Heart left ventricle (tissue), 16 donors: ENCODE results near the gene ANXA5. TPM values are rescaled to one million over a fixed set of nuclear protein-coding genes. Genes with fewer than 3 reads are reported as not detected.
A peak's percentile ranks its signal among the peaks of the same experiment; 100 is the strongest.

Source experiments
- ATAC-seq, 4 donors: fragments of 200-7000 bp; cut with Tn5 transposase; one replicate each; pipeline ENCODE4 v1.9.1; 2020 to 2022; ENCODE audit warnings: moderate library complexity in 4 of 4, mild to moderate bottlenecking in 3 of 4, moderate number of reproducible peaks in 1 of 4
- DNase-seq, 5 donors: peaks; one replicate each; pipeline ENCODE4 v3.0.0-alpha.2; 2020
- H3K27ac ChIP-seq, 12 donors: fragments of 200-600 bp; sonication (generic) in 4 of 12; one replicate each; pipeline versions ENCODE4 v1.5.0 to v1.8.0; 2016 to 2022; ENCODE audit warnings: mild to moderate bottlenecking in 2 of 12
- H3K27me3 ChIP-seq, 9 donors: fragments of 200-600 bp; sonication (generic) in 2 of 9; one replicate each; pipeline versions ENCODE4 v1.5.1 to v1.8.0; 2016 to 2022; ENCODE audit warnings: mild to moderate bottlenecking in 3 of 9
- H3K36me3 ChIP-seq, 9 donors: fragments of 200-600 bp; sonication (generic) in 2 of 9; one replicate each; pipeline versions ENCODE4 v1.5.0 to v1.8.0; 2018 to 2022; ENCODE audit warnings: mild to moderate bottlenecking in 2 of 9
- H3K4me1 ChIP-seq, 12 donors: fragments of 200-600 bp; sonication (generic) in 4 of 12; one replicate each; pipeline versions ENCODE4 v1.5.0 to v1.8.0; 2016 to 2022; ENCODE audit warnings: mild to moderate bottlenecking in 3 of 12
- H3K4me3 ChIP-seq, 12 donors: fragments of 200-600 bp; sonication (generic) in 4 of 12; one replicate each; pipeline versions ENCODE4 v1.5.0 to v1.8.0; 2017 to 2022; ENCODE audit warnings: mild to moderate bottlenecking in 9 of 12, moderate library complexity in 4 of 12
- H3K9me3 ChIP-seq, 12 donors: fragments of 200-600 bp; sonication (generic) in 4 of 12; one replicate each; pipeline versions ENCODE4 v1.5.0 to v1.8.0; 2016 to 2022; ENCODE audit warnings: mild to moderate bottlenecking in 1 of 12
- POLR2A ChIP-seq, 2 donors: fragments of 450-650 bp; IDR thresholded peaks; one replicate each; pipeline ENCODE4 v1.6.1; 2017; ENCODE audit warnings: antibody characterized with exemption in 2 of 2, mild to moderate bottlenecking in 2 of 2, moderate library complexity in 2 of 2
- WGBS, 4 donors: extraction: QIAGEN DNeasy Blood & Tissue Kit in 2 of 4; methylation state at CpG; one replicate each; pipeline versions ENCODE4 v1.1.5 to v1.1.7; 2013 to 2018; 5-methylcytosine and 5-hydroxymethylcytosine counted together
- intact Hi-C, 10 donors: fragments of 100-400 bp; cut with DNase I; formaldehyde crosslinking; loops; one replicate each; pipeline versions ENCODE4 v1.11.1 to v1.14.2; 2022
- polyA plus RNA-seq, 2 donors: library from polyadenylated mRNA; stranded (reverse); fragments of 200-250 nt; gene quantifications; one replicate each; pipeline ENCODE4 v1.2.3, GENCODE V29; 2013
- total RNA-seq, 9 donors: library from RNA; depleted of rRNA in 2 of 9; stranded (reverse); fragments of >200 nt in 2 of 9; fragmentation: NEBNext Ultra II Directional in 3 of 9; extraction: Animal tissue kit (Norgen Biotek cat#: 25700) in 3 of 9; gene quantifications; one replicate each; pipeline versions ENCODE4 v1.1.0 to v1.2.4, GENCODE V29; 2016 to 2023
- TF ChIP-seq, protein P1 (sequence below), 12 donors: fragments of 200-600 bp; sonication (generic) in 4 of 12; IDR thresholded peaks; one replicate each; pipeline versions ENCODE4 v1.5.0 to v1.8.0; 2018 to 2022; ENCODE audit warnings: antibody characterized with exemption in 12 of 12, mild to moderate bottlenecking in 5 of 12
- donor health status: ischemic (EF 13 %, LVEDD 7.1; RV severe dilation, severe dysfunction).
- donor health status: healthy with polysubstance abuse.
- donor health status: DM: no; HTN: yes; CAD: no.
- donor health status: DM: no; HTN: no; CAD: no.
- donor health status: ischemic (EF 25% LVEDD 6.9; RV normal size, moderate dysfunction).
- donor health status: ischemic (EF 25% LVEDD 5.7; RV mildly dilated, moderate dysfunction).
- donor health status: healthy.
- donor health status: DM: yes; HTN: yes; CAD: no.
- donor health status: ischemic (EF 35%, LVEDD 5.7; RV mildly dilated, moderate dysfunction).
- donor health status: nonischemic (EF 11% LVEDD 7.7; RV severe dilation, severe dysfunction).
- donor health status: DM: yes; HTN: yes; CAD: no.
- donor health status: PGD.
- donor health status: ischemic (EF 29% LVEDD 5.4; RV normal size, mild dysfunction).
- donor health status: nonischemic (EF 23%, LVEDD 6.1; RV moderate dilation, normal function).

ANXA5 gene
- total and polyA plus RNA-seq, 11 donors = 104 to 283 (median 168) TPM

GRCh38 chr4:121721700-121722099 is 24.9 kb upstream of the ANXA5 start:
- intact Hi-C loops = loop anchor here in 5 of 10 donors (10.0 kb wide), 4 partner anchors 237 to 527 kb away; no protein-coding TSS in a partner anchor
- H3K4me1 ChIP-seq = peaks cover 0 to 3% (median 0%) of the 10 kb centered on the region in 12 donors
- ATAC-seq = no peak

DNA sequence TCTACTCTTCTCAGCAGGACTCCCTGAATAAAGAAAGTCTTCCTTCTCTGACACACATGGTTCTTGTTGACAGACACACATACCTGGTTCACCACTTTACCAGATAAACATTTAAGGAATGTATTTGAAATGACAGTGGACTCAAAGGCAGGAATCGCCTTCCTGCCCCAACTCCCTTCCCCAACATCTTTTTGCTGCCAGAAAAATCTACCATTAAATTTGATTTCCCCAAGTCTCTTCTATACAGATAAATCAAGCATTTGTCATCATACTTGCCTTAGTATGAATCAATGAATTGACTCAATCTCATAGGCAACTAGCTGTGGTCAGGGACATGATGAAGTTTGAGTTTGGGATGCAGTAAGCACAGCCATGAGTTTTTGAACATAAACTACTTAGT is 23.3 kb upstream of the ANXA5 start:
- intact Hi-C loops = loop anchor here in 5 of 10 donors (10.0 kb wide), 4 partner anchors 235 to 525 kb away; no protein-coding TSS in a partner anchor
- no peaks in the 10 kb centered on the region for H3K36me3 ChIP-seq
- no peak overlapping the region for H3K27ac ChIP-seq
- H3K4me3 ChIP-seq = no peak overlapping the region
- WGBS, 4 donors = 55 to 79% (median 67%) methylated on average over 1 of the region's 1 CpG
- DNase-seq = no peak
- no peak for TF ChIP-seq POLR2A (IDR thresholded peaks at IDR 0.05)
- TF ChIP-seq, protein P1, sequence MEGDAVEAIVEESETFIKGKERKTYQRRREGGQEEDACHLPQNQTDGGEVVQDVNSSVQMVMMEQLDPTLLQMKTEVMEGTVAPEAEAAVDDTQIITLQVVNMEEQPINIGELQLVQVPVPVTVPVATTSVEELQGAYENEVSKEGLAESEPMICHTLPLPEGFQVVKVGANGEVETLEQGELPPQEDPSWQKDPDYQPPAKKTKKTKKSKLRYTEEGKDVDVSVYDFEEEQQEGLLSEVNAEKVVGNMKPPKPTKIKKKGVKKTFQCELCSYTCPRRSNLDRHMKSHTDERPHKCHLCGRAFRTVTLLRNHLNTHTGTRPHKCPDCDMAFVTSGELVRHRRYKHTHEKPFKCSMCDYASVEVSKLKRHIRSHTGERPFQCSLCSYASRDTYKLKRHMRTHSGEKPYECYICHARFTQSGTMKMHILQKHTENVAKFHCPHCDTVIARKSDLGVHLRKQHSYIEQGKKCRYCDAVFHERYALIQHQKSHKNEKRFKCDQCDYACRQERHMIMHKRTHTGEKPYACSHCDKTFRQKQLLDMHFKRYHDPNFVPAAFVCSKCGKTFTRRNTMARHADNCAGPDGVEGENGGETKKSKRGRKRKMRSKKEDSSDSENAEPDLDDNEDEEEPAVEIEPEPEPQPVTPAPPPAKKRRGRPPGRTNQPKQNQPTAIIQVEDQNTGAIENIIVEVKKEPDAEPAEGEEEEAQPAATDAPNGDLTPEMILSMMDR (IDR thresholded peaks at IDR 0.05) = no peak
- H3K27me3 ChIP-seq = no peaks in the 10 kb centered on the region
- no peak for ATAC-seq
- H3K4me1 ChIP-seq = no peaks in the 10 kb centered on the region
- H3K9me3 ChIP-seq = no peaks in the 10 kb centered on the region

More at GRCh38 chr4:121721700-121722099, 24.9 kb upstream of the ANXA5 start:
- TF ChIP-seq POLR2A (IDR thresholded peaks at IDR 0.05) = no peak
- TF ChIP-seq, protein P1 (IDR thresholded peaks at IDR 0.05) = no peak
- Histone ChIP-seq H3K27me3 (no peaks in the 10 kb centered on the region), H3K27ac (no peak overlapping the region), H3K9me3 (no peaks in the 10 kb centered on the region), H3K4me3 (no peak overlapping the region), H3K36me3 (no peaks in the 10 kb centered on the region)
- DNase-seq = no peak
- WGBS, 4 donors = 47 to 63% (median 56%) methylated on average over 1 of the region's 1 CpG

DNA sequence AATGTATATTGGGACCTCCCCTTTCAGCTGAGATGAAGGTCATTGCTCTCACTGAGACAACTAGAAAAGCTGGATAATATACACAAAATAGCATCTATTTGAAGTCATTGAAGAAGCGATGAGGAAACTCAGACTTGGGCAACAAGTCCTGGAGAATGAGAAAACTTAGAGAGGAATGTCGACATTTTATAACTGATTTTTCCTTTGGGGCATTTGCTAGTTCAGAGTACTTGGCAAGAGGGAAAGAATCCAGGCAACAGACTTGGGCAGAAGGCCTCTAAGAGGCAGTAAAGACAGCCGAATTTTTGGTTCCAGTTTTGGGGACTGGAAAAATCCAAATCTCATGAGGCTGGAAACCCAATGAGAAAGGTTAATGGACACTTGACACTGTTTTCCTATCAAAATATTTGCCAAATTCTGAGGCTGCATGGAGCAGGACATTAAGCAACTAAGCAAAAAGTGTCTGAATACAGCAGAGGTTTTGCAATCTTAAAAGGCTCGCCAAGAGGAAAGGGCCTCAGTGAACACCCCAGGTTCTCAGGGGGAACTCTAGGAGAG is 21.0 kb upstream of the ANXA5 start:
- TF ChIP-seq, protein P1 (IDR thresholded peaks at IDR 0.05) = no peak
- no peak for TF ChIP-seq POLR2A (IDR thresholded peaks at IDR 0.05)
- intact Hi-C loops = no loop called here
- Histone ChIP-seq H3K27ac (no peak overlapping the region), H3K4me3 (no peak overlapping the region), H3K9me3 (no peaks in the 10 kb centered on the region), H3K27me3 (no peaks in the 10 kb centered on the region), H3K36me3 (no peaks in the 10 kb centered on the region), H3K4me1 (no peaks in the 10 kb centered on the region)
- no peak for DNase-seq
- peak; percentile 20 to 94 (median 65) for ATAC-seq
- WGBS, 4 donors = 56 to 76% (median 67%) methylated on average over 3 to 4 of the region's 4 CpGs

DNA sequence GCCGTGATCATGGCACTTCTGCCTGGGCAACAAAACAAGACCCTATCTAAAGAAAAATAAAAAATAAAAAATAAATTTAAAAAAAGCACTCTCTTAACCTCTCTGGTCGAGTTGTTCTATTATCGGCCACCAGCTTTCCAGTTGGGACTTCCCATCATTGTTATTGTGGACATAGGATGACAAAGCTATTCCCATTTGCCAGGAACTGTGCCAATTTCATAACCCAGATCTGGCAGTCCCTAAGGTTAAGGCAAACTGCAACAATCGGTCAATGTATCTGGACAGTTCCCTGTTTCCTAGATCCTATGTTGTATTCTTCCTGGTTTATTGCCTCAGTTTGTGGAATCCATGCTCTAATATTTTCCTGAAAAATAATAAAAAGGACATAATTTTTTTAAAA is 17.8 kb upstream of the ANXA5 start:
- ATAC-seq (no peak), DNase-seq (no peak)
- WGBS, 4 donors = 58 to 76% (median 68%) methylated on average over 4 of the region's 4 CpGs
- Histone ChIP-seq H3K27ac (no peak overlapping the region), H3K4me1 (peaks cover 0 to 14% (median 10%) of the 10 kb centered on the region in 12 donors), H3K9me3 (no peaks in the 10 kb centered on the region), H3K36me3 (no peaks in the 10 kb centered on the region), H3K27me3 (no peaks in the 10 kb centered on the region), H3K4me3 (no peak overlapping the region)
- no peak for TF ChIP-seq POLR2A (IDR thresholded peaks at IDR 0.05)
- TF ChIP-seq, protein P1 (IDR thresholded peaks at IDR 0.05) = no peak
- intact Hi-C loops = no loop called here
